Hepatocyte (in vitro differentiated cells): Measurements from ENCODE around the gene TOMM5. TPM values are rescaled to one million over a fixed set of nuclear protein-coding genes. Genes with fewer than 3 reads are reported as not detected.

Experiments used
- DNase-seq: peaks from one replicate; pipeline ENCODE4 v3.0.0-alpha.2; 2016; ENCODE audit warnings: low spot score
- H2AFZ ChIP-seq: fragments of 200-600 bp; sonication (generic); 2 replicates; pipeline ENCODE4 v1.6.0; 2016; ENCODE audit warnings: antibody characterized with exemption, mild to moderate bottlenecking
- H3K27ac ChIP-seq: fragments of 200-600 bp; sonication (generic); 2 replicates; pipeline ENCODE4 v1.5.1; 2016; ENCODE audit warnings: mild to moderate bottlenecking
- H3K27me3 ChIP-seq: fragments of 200-600 bp; sonication (generic); 2 replicates; pipeline ENCODE4 v1.6.1; 2016
- H3K36me3 ChIP-seq: fragments of 200-600 bp; sonication (generic); replicated peaks from 2 replicates; pipeline ENCODE4 v1.5.1; 2016; ENCODE audit warnings: low read depth; ENCODE audit not compliant: insufficient read depth
- H3K4me1 ChIP-seq: fragments of 200-600 bp; sonication (generic); 2 replicates; pipeline ENCODE4 v1.5.1; 2016; ENCODE audit warnings: mild to moderate bottlenecking, moderate library complexity; ENCODE audit not compliant: insufficient read depth
- H3K4me2 ChIP-seq: fragments of 200-600 bp; sonication (generic); 2 replicates; pipeline ENCODE4 v1.6.0; 2016
- H3K4me3 ChIP-seq: fragments of 200-600 bp; sonication (generic); 2 replicates; pipeline ENCODE4 v1.5.1; 2016; ENCODE audit warnings: mild to moderate bottlenecking
- H3K79me2 ChIP-seq: fragments of 200-600 bp; sonication (generic); 2 replicates; pipeline ENCODE4 v1.6.0; 2017; ENCODE audit warnings: mild to moderate bottlenecking
- H3K9me2 ChIP-seq: fragments of 200-600 bp; sonication (generic); replicated peaks from 2 replicates; pipeline ENCODE4 v1.6.0; 2017; ENCODE audit warnings: mild to moderate bottlenecking; ENCODE audit not compliant: insufficient read depth
- H3K9me3 ChIP-seq: fragments of 200-600 bp; sonication (generic); 2 replicates; pipeline ENCODE4 v1.5.1; 2016; ENCODE audit warnings: low read depth, mild to moderate bottlenecking
- H4K20me1 ChIP-seq: fragments of 200-600 bp; sonication (generic); 2 replicates; pipeline ENCODE4 v1.6.0; 2016; ENCODE audit warnings: mild to moderate bottlenecking; ENCODE audit not compliant: insufficient read depth, poor library complexity, severe bottlenecking
- EZH2 ChIP-seq: fragments of 200-600 bp; sonication (generic); IDR thresholded peaks from 2 replicates; pipeline ENCODE4 v1.6.1; 2016; ENCODE audit warnings: antibody characterized with exemption, mild to moderate bottlenecking, borderline replicate concordance
- EZH2phosphoT487 ChIP-seq: fragments of 200-600 bp; sonication (generic); IDR thresholded peaks from one replicate; pipeline ENCODE4 v1.6.1; 2018; ENCODE audit warnings: antibody characterized with exemption, mild to moderate bottlenecking, low read depth, moderate library complexity; ENCODE audit not compliant: unreplicated experiment, severe bottlenecking
- WGBS: methylation state at CpG from one replicate; pipeline ENCODE4 v1.1.6; 2016; ENCODE audit warnings: low lambda C conversion rate; ENCODE audit errors: missing lambda C conversion rate; 5-methylcytosine and 5-hydroxymethylcytosine counted together
- polyA plus RNA-seq: library from polyadenylated mRNA; unstranded; fragments of >200 nt; fragmentation: Nextera tagmentation; extraction: Ambion mirVana; gene quantifications from 2 replicates; pipeline ENCODE4 v1.2.1, GENCODE V29; 2016
- total RNA-seq: library from RNA; depleted of rRNA; stranded (reverse); fragments of >200 nt; gene quantifications from 2 replicates; pipeline ENCODE4 v1.2.3, GENCODE V29; 2014
- TF ChIP-seq, protein P1 (sequence below): fragments of 200-600 bp; sonication (generic); IDR thresholded peaks from 2 replicates; pipeline ENCODE4 v1.5.1; 2016; ENCODE audit warnings: antibody characterized with exemption, mild to moderate bottlenecking; ENCODE audit not compliant: poor library complexity

TOMM5 gene
- total and polyA plus RNA-seq, 2 experiments from 2014 or later, result 187 to 283 TPM

DNA sequence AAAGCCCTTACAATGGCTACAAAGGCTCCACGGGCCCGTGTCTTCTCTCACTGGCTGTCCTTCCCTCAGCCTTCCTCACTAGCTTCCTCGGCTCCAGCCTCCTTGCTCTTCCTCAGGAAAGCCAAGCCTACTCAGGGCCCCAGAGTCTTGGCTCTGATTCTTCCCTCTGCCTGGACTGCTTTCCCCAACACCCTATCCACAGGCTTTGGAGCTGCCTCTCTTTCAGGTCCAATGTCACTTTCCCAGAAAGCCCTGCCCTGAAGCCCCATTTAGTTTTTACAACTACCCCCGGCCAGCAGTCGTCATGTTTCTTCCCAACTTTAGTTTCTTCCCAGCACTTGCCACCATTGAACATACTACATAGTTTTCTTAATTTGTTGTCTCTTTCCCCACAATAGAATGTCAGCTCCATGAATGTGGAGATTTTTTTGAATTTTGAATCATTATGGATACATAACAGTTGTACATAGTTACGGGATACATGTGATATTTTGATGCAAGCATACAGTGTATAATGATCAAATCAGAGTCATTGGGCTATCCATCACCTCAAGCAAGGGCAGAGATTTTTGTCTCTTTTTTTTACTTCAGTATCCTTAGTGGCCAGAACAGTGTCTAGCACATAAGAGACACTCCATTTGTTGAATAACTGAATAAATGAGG is 17.5 kb upstream of the TOMM5 start:
- Histone ChIP-seq H4K20me1 (no peaks in the 10 kb centered on the region), H3K9me3 (no peaks in the 10 kb centered on the region), H2AFZ (no peak overlapping the region), H3K79me2 (no peaks in the 10 kb centered on the region), H3K4me1 (no peaks in the 10 kb centered on the region), H3K27ac (no peak overlapping the region), H3K36me3 (no peaks in the 10 kb centered on the region), H3K4me3 (no peak overlapping the region), H3K9me2 (no peaks in the 10 kb centered on the region), H3K4me2 (no peak overlapping the region), H3K27me3 (no peaks in the 10 kb centered on the region)
- TF ChIP-seq, protein P1, sequence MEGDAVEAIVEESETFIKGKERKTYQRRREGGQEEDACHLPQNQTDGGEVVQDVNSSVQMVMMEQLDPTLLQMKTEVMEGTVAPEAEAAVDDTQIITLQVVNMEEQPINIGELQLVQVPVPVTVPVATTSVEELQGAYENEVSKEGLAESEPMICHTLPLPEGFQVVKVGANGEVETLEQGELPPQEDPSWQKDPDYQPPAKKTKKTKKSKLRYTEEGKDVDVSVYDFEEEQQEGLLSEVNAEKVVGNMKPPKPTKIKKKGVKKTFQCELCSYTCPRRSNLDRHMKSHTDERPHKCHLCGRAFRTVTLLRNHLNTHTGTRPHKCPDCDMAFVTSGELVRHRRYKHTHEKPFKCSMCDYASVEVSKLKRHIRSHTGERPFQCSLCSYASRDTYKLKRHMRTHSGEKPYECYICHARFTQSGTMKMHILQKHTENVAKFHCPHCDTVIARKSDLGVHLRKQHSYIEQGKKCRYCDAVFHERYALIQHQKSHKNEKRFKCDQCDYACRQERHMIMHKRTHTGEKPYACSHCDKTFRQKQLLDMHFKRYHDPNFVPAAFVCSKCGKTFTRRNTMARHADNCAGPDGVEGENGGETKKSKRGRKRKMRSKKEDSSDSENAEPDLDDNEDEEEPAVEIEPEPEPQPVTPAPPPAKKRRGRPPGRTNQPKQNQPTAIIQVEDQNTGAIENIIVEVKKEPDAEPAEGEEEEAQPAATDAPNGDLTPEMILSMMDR, result no peak
- TF ChIP-seq EZH2, result no peak
- TF ChIP-seq EZH2phosphoT487, result no peak
- 84% methylated on average over 6 of the region's 6 CpGs for WGBS
- DNase-seq, result no peak

DNA sequence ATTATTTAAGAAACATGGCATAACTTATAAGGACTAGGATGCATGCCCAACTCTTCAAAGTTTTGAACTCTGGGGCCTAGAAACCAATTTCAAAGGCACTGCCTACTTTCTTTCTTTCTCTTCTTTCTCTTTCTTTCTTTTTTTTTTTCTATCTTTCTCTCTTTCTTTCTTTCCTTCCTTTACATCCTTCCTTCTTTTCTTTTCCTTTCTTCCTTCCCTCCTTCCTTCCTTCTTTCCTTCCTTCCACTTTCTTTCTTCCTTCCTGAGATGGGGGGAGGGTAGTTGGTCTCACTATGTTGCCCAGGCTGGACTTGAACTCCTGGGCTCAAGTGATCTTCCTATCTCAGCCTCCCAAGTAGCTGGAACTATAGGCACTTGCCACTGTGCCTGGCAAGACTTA is 15.9 kb upstream of the TOMM5 start:
- no peak for DNase-seq
- TF ChIP-seq EZH2 (no peak), EZH2phosphoT487 (no peak)
- TF ChIP-seq, protein P1, result no peak
- H3K4me1 ChIP-seq, result no peaks in the 10 kb centered on the region
- H3K27ac ChIP-seq, result no peak overlapping the region
- H3K9me3 ChIP-seq, result no peaks in the 10 kb centered on the region
- no peaks in the 10 kb centered on the region for H4K20me1 ChIP-seq
- no peaks in the 10 kb centered on the region for H3K79me2 ChIP-seq
- H3K9me2 ChIP-seq, result no peaks in the 10 kb centered on the region
- no peaks in the 10 kb centered on the region for H3K36me3 ChIP-seq
- H2AFZ ChIP-seq, result no peak overlapping the region
- no peak overlapping the region for H3K4me3 ChIP-seq
- no peak overlapping the region for H3K4me2 ChIP-seq
- H3K27me3 ChIP-seq, result no peaks in the 10 kb centered on the region

DNA sequence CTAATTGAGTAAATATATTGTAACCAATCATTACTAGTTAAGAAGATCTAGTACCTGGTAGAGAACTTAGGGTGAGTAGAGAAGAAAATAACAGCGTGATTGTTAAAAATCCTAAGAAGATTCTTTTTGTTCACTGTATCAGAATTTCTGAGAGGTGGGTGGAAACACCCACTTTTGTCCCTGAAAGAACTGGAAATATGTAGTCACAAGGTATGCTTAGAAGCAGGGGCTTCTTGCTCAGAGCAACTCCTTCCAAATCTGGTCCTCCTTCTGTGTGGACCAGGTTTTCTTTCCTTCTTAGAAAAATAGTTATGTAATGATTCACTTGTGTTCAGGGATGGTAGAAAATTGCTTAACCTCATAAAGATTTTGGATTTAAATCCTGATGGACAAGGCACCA is 11.9 kb upstream of the TOMM5 start:
- no peak for DNase-seq
- 82% methylated on average over 1 of the region's 1 CpG for WGBS

More for the DNA sequence above, 11.9 kb upstream of the TOMM5 start:
- Histone ChIP-seq H3K4me3 (no peak overlapping the region), H3K9me3 (no peaks in the 10 kb centered on the region), H3K27ac (no peak overlapping the region), H3K4me1 (no peaks in the 10 kb centered on the region), H3K79me2 (no peaks in the 10 kb centered on the region), H3K9me2 (no peaks in the 10 kb centered on the region), H3K4me2 (no peak overlapping the region), H4K20me1 (no peaks in the 10 kb centered on the region), H3K36me3 (no peaks in the 10 kb centered on the region), H2AFZ (no peak overlapping the region), H3K27me3 (no peaks in the 10 kb centered on the region)
- TF ChIP-seq, protein P1, result no peak
- no peak for TF ChIP-seq EZH2phosphoT487
